Measurements from ENCODE around the gene ABHD15.

GRCh38 chr17:29613856-29614255 lies 47.0 kb upstream of the ABHD15 start:
- TF ChIP-seq CTCF (IDR thresholded peaks at IDR 0.05): no peak
- TF ChIP-seq POLR2A (IDR thresholded peaks at IDR 0.05): no peak
